SK-N-SH (cell line): ENCODE results near the gene RASGEF1C.

Experiments used
- CTCF ChIP-seq: fragments of 200-600 bp; sonication (generic); IDR thresholded peaks from 2 replicates; pipeline ENCODE4 v1.6.1; 2017; ENCODE audit warnings: antibody characterized with exemption, mild to moderate bottlenecking, moderate library complexity
- EP300 ChIP-seq, 2 experiments: IDR thresholded peaks; 2 replicates each; pipeline versions ENCODE4 v1.4.0 to v1.6.1; 2012; ENCODE audit warnings: borderline replicate concordance in 1 of 2, low read depth in 1 of 2, low read length in 1 of 2
- GATA2 ChIP-seq: sonication (generic); formaldehyde crosslinking; IDR thresholded peaks from 2 replicates; pipeline ENCODE4 v1.5.0; 2020; ENCODE audit warnings: mild to moderate bottlenecking, missing genetic modification reagents
- RAD21 ChIP-seq: IDR thresholded peaks from 2 replicates; pipeline ENCODE4 v1.6.1; 2012; ENCODE audit warnings: mild to moderate bottlenecking, low read length
- RFX5 ChIP-seq: IDR thresholded peaks from 2 replicates; pipeline ENCODE4 v1.6.1; 2012; ENCODE audit warnings: mild to moderate bottlenecking, improper control_type of control experiment, low read length
- TAF1 ChIP-seq: IDR thresholded peaks from 2 replicates; pipeline ENCODE4 v1.6.1; 2012; ENCODE audit warnings: low read depth, mild to moderate bottlenecking, low read length, moderate library complexity, borderline replicate concordance

- no peak for TF ChIP-seq EP300 (IDR thresholded peaks at IDR 0.05; ENCODE audit: borderline replicate concordance in 1 of 2, low read depth in 1 of 2, low read length in 1 of 2)
- no peak for TF ChIP-seq CTCF
- peak; percentile 5; the same call in 1 of the 2 replicates for TF ChIP-seq RAD21
- TF ChIP-seq TAF1: no peak
- TF ChIP-seq RFX5: no peak
- TF ChIP-seq GATA2 (CRISPR knock-in tag): no peak
These were observed 79.5 kb downstream of the RASGEF1C start for GRCh38 chr5:180129291-180130190.
